ENCODE measurements around the gene TACC3. TPM values are rescaled to one million over a fixed set of nuclear protein-coding genes. Genes with fewer than 3 reads are reported as not detected.

Gene TACC3
- total RNA-seq, 1 experiment from 2014 or later, result 106 TPM

DNA sequence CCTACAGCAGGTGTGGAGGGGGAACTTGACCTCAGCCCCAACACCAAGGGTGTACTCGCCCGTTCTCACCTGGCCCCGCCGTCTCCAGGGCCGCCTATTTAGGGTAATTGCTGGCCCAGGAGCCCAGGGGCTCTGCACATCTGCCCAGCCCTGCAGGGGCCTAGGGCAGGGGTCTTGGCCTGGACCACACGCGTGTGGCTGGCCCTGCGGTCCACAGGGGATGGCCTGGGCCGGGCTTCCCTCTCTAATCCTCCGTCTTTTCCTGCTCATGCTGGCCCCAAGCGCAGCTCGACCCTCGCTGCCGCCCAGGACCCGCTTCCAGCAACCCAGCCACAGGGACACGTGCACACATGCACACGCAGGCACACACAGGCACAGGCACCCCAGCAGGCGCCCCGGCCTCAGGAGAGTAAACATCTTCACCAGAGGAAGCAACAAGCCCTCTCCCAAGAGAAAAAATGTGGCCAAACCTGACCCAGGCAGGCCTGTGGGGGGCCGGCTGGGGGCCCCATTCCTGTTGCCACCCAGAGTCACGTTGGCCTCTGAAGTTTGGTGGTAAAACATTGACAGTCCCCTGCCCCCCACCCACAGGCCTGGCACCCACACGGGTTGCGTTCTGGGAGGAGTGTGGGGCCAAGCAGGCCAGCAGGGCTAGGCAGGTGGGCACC is 47.2 kb downstream of the TACC3 start:
- CTCF ChIA-PET, result interaction anchor here (0.5 to 1.0 kb wide), 11 partner anchors 9 to 193 kb away, joined by 3 to 15 read pairs (median 5); no protein-coding TSS in a partner anchor
- Histone ChIP-seq H3K4me3 (ENCODE audit: low read depth in 2 of 2, low read length in 2 of 2) (no peak overlapping the region), H3K9me3 (ENCODE audit: control insufficient read depth, insufficient read depth, low read depth, low read length) (no peaks in the 10 kb centered on the region), H3K36me3 (ENCODE audit: control insufficient read depth, insufficient read depth, low read length) (no peaks in the 10 kb centered on the region), H3K27me3 (ENCODE audit: control insufficient read depth, insufficient read depth, low read length) (no peaks in the 10 kb centered on the region), H3K4me1 (ENCODE audit: control insufficient read depth, insufficient read depth, low read length) (peaks cover 9% of the 10 kb centered on the region; the same call in 1 of the 2 replicates), H3K27ac (ENCODE audit: low read length) (no peak overlapping the region)
- no TSS peak for BruUV-seq (replicated peaks)
- POLR2A ChIA-PET, result interaction anchor here (0.6 kb wide), 1 partner anchor 115 kb away, joined by 10 read pairs; no protein-coding TSS in a partner anchor
- intact Hi-C loops (cut with micrococcal nuclease; ENCODE audit: unreplicated experiment) (no loop called here), in situ Hi-C loops (cut with HindIII; ENCODE audit: low pct_unique_long_range_greater_than_20kb, low sequenced_read_pairs) (no loop called here)
- no peak for TF ChIP-seq SIN3A (IDR thresholded peaks at IDR 0.05; ENCODE audit: borderline replicate concordance, insufficient read depth, low read depth, low read length)
- TF ChIP-seq, protein P1, sequence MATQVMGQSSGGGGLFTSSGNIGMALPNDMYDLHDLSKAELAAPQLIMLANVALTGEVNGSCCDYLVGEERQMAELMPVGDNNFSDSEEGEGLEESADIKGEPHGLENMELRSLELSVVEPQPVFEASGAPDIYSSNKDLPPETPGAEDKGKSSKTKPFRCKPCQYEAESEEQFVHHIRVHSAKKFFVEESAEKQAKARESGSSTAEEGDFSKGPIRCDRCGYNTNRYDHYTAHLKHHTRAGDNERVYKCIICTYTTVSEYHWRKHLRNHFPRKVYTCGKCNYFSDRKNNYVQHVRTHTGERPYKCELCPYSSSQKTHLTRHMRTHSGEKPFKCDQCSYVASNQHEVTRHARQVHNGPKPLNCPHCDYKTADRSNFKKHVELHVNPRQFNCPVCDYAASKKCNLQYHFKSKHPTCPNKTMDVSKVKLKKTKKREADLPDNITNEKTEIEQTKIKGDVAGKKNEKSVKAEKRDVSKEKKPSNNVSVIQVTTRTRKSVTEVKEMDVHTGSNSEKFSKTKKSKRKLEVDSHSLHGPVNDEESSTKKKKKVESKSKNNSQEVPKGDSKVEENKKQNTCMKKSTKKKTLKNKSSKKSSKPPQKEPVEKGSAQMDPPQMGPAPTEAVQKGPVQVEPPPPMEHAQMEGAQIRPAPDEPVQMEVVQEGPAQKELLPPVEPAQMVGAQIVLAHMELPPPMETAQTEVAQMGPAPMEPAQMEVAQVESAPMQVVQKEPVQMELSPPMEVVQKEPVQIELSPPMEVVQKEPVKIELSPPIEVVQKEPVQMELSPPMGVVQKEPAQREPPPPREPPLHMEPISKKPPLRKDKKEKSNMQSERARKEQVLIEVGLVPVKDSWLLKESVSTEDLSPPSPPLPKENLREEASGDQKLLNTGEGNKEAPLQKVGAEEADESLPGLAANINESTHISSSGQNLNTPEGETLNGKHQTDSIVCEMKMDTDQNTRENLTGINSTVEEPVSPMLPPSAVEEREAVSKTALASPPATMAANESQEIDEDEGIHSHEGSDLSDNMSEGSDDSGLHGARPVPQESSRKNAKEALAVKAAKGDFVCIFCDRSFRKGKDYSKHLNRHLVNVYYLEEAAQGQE (IDR thresholded peaks at IDR 0.05; ENCODE audit: insufficient read depth in 1 of 2, low read depth in 2 of 2, low read length in 1 of 2), result no peak
- TF ChIP-seq TCF7L2 (IDR thresholded peaks at IDR 0.05; ENCODE audit: low read depth, low read length), result no peak
- no peak for TF ChIP-seq POLR2AphosphoS5 (IDR thresholded peaks at IDR 0.05; ENCODE audit: low read depth, low read length)
- TF ChIP-seq, protein P2, sequence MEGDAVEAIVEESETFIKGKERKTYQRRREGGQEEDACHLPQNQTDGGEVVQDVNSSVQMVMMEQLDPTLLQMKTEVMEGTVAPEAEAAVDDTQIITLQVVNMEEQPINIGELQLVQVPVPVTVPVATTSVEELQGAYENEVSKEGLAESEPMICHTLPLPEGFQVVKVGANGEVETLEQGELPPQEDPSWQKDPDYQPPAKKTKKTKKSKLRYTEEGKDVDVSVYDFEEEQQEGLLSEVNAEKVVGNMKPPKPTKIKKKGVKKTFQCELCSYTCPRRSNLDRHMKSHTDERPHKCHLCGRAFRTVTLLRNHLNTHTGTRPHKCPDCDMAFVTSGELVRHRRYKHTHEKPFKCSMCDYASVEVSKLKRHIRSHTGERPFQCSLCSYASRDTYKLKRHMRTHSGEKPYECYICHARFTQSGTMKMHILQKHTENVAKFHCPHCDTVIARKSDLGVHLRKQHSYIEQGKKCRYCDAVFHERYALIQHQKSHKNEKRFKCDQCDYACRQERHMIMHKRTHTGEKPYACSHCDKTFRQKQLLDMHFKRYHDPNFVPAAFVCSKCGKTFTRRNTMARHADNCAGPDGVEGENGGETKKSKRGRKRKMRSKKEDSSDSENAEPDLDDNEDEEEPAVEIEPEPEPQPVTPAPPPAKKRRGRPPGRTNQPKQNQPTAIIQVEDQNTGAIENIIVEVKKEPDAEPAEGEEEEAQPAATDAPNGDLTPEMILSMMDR (IDR thresholded peaks at IDR 0.05), result no peak
- ATAC-seq (no peak), DNase-seq (ENCODE audit: low read depth, low spot score) (no peak)

DNA sequence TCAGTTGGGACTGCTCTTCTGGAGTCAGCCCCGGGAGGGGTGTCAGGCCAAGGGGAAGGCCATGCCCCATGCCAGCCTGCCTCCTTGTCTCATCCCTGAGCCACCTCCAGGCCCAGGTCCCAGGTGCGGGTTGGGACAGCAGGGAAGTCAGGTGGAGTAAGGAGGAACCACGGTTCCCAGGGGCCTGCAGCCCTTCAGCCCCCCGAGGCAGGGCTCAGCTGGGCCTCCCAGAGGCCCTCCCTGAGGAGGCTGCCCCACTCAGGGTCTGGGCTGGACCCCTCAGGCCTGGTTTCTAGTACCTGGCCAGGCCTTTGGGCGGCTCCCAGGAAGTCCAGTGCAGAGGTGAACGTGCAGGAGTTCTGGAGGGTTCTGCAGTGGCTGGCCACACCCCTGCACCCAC is 48.4 kb downstream of the TACC3 start:
- in situ Hi-C loops (cut with HindIII; ENCODE audit: low pct_unique_long_range_greater_than_20kb, low sequenced_read_pairs) (no loop called here), intact Hi-C loops (cut with micrococcal nuclease; ENCODE audit: unreplicated experiment) (no loop called here)
- ChIA-PET POLR2A (no interaction called here), CTCF (no interaction called here)
- TF ChIP-seq POLR2AphosphoS5 (IDR thresholded peaks at IDR 0.05; ENCODE audit: low read depth, low read length) (no peak), SIN3A (IDR thresholded peaks at IDR 0.05; ENCODE audit: borderline replicate concordance, insufficient read depth, low read depth, low read length) (no peak), TCF7L2 (IDR thresholded peaks at IDR 0.05; ENCODE audit: low read depth, low read length) (no peak)
- TF ChIP-seq, protein P2 (IDR thresholded peaks at IDR 0.05), result no peak
- TF ChIP-seq, protein P1 (IDR thresholded peaks at IDR 0.05; ENCODE audit: insufficient read depth in 1 of 2, low read depth in 2 of 2, low read length in 1 of 2), result no peak
- no peak for ATAC-seq
- DNase-seq (ENCODE audit: low read depth, low spot score), result no peak
- Histone ChIP-seq H3K9me3 (ENCODE audit: control insufficient read depth, insufficient read depth, low read depth, low read length) (no peaks in the 10 kb centered on the region), H3K27me3 (ENCODE audit: control insufficient read depth, insufficient read depth, low read length) (no peaks in the 10 kb centered on the region), H3K4me3 (ENCODE audit: low read depth in 2 of 2, low read length in 2 of 2) (no peak overlapping the region), H3K36me3 (ENCODE audit: control insufficient read depth, insufficient read depth, low read length) (no peaks in the 10 kb centered on the region), H3K4me1 (ENCODE audit: control insufficient read depth, insufficient read depth, low read length) (peaks cover 9% of the 10 kb centered on the region; the same call in 1 of the 2 replicates), H3K27ac (ENCODE audit: low read length) (no peak overlapping the region)
- BruUV-seq (replicated peaks), result no TSS peak

Measured in Panc1 (cell line).